Superior temporal gyrus (tissue), 1 donor: ENCODE results near the gene NPHP1.
"Not testable (repeated sequence)": the region's sequence is repeated elsewhere in the genome, so short reads cannot be mapped to it uniquely, and the experiment has no call there.

Experiments used
- DNase-seq: peaks from one replicate; pipeline ENCODE4 v3.0.0-alpha.2; 2016; ENCODE audit errors: extremely low spot score

The NPHP1 gene

GRCh38 chr2:110197452-110197851 lies 7.4 kb downstream of the NPHP1 start:
- DNase-seq: no peak

GRCh38 chr2:110190169-110190568 lies 14.6 kb downstream of the NPHP1 start:
- not testable (repeated sequence) for DNase-seq

GRCh38 chr2:110182449-110182848 lies 22.4 kb downstream of the NPHP1 start:
- no peak for DNase-seq

- no peak for DNase-seq
These were observed 24.8 kb downstream of the NPHP1 start for GRCh38 chr2:110180036-110180435.

GRCh38 chr2:110173523-110173922 lies 31.3 kb downstream of the NPHP1 start:
- DNase-seq: no peak

- no peak for DNase-seq
These were observed 32.3 kb downstream of the NPHP1 start for GRCh38 chr2:110172506-110172905.

GRCh38 chr2:110170102-110170501 lies 34.7 kb downstream of the NPHP1 start:
- no peak for DNase-seq

- DNase-seq: no peak
These were observed 37.4 kb downstream of the NPHP1 start for GRCh38 chr2:110167326-110168000.

GRCh38 chr2:110166266-110166665 lies 38.5 kb downstream of the NPHP1 start:
- no peak for DNase-seq

- peak; percentile 81 for DNase-seq
These were observed 47.5 kb downstream of the NPHP1 start for GRCh38 chr2:110157153-110157793.

- DNase-seq: not testable (repeated sequence)
These were observed 50.0 kb downstream of the NPHP1 start for GRCh38 chr2:110154828-110155227.

GRCh38 chr2:110154188-110154587 lies 50.6 kb downstream of the NPHP1 start:
- DNase-seq: not testable (repeated sequence)

- no peak for DNase-seq
These were observed 51.4 kb downstream of the NPHP1 start for GRCh38 chr2:110153416-110153815.

GRCh38 chr2:110152943-110153342 lies 51.9 kb downstream of the NPHP1 start:
- DNase-seq: no peak

GRCh38 chr2:110149330-110150220 lies 55.2 kb downstream of the NPHP1 start:
- DNase-seq: peak; percentile 29

- no peak for DNase-seq
These were observed 57.9 kb downstream of the NPHP1 start for GRCh38 chr2:110146945-110147332.

GRCh38 chr2:110146183-110146944 lies 58.4 kb downstream of the NPHP1 start:
- DNase-seq: no peak

- DNase-seq: no peak
These were observed 60.8 kb downstream of the NPHP1 start for GRCh38 chr2:110143982-110144381.

GRCh38 chr2:110140401-110140800 lies 64.4 kb downstream of the NPHP1 start:
- no peak for DNase-seq

- DNase-seq: no peak
These were observed 70.8 kb downstream of the NPHP1 start for GRCh38 chr2:110134025-110134424.

GRCh38 chr2:110131166-110131565 lies 73.6 kb downstream of the NPHP1 start:
- no peak for DNase-seq

- no peak for DNase-seq
These were observed 74.1 kb downstream of the NPHP1 start for GRCh38 chr2:110130757-110131156.
